HG03095 (cell line): ENCODE results near the gene IFNGR2.
A peak's percentile ranks its signal among the peaks of the same experiment; 100 is the strongest.
"Not testable (repeated sequence)": the region's sequence is repeated elsewhere in the genome, so short reads cannot be mapped to it uniquely, and the experiment has no call there.

Experiments used
- ATAC-seq: cut with Tn5 transposase; IDR thresholded peaks from one replicate; pipeline ENCODE4 v1.9.1; 2021; ENCODE audit warnings: moderate library complexity; ENCODE audit not compliant: unreplicated experiment

The IFNGR2 gene

GRCh38 chr21:33375101-33375644 lies 28.0 kb upstream of the IFNGR2 start:
- ATAC-seq, result no peak

- no peak for ATAC-seq
These were observed 25.8 kb upstream of the IFNGR2 start for GRCh38 chr21:33377221-33377920.

DNA sequence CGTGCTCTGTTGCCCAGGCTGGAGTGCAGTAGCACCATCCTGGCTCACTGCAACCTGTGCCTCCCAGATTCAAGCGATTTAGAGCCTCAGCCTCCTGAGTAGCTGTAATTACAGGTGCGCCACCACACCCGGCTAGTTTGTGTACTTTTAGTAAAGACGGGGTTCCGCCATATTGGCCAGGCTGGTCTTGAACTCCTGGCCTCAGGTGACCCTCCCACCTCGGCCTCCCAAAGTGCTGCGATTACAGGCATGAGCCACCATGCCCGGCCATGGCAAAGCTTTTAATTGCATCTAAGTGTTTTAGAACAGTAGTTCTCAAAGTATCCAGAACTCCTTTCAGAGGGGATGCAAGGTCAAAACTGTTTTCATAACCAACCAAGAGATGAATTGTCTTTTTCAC lies 25.1 kb upstream of the IFNGR2 start:
- ATAC-seq, result no peak

- ATAC-seq, result not testable (repeated sequence)
These were observed 23.3 kb upstream of the IFNGR2 start for GRCh38 chr21:33379934-33380333.

DNA sequence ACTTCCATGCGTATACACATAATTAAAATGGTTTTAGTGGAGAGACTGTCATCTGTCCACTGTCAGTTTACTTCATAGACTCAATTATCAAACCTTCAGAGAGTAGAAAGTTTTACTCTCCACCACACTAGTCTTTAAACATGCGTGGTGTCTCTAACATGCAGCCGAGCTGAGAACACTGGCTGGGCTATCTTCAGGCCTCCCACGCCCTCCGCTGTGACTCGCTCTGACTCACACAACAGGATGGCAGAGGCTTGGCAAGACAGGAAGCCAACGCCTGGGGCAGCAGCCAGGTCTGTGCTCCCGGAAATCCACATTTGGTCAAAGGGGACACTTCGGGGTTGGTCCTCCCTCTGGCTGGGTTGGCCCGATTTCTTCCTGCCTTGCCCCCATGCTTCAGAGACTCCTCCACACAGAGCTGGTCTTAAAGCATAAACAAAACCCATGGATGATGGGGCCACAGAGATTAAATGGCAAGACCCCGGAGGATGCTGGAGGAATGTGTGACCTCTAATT lies 22.7 kb upstream of the IFNGR2 start:
- ATAC-seq, result peak; percentile 42

DNA sequence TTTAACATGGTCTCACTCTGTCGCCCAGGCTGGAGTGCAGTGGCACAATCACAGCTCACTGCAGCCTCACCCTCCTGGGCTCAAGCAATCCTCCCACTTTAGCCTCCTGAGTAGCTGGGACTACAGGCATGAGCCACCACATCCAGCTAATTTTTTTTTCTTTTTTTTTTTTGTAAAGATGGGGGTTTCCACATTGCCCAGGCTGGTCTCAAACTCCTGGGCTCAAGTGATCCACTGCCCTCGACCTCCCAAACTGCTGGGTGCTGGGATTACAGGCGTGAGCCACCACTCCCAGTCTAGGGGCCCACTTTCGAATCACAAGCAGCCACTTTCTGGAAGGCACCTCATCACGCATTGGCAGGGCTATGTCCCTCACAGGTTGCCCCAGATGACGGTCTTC lies 21.8 kb upstream of the IFNGR2 start:
- ATAC-seq, result not testable (repeated sequence)

- ATAC-seq, result peak; percentile 76
These were observed 19.9 kb upstream of the IFNGR2 start for GRCh38 chr21:33383056-33383888.

DNA sequence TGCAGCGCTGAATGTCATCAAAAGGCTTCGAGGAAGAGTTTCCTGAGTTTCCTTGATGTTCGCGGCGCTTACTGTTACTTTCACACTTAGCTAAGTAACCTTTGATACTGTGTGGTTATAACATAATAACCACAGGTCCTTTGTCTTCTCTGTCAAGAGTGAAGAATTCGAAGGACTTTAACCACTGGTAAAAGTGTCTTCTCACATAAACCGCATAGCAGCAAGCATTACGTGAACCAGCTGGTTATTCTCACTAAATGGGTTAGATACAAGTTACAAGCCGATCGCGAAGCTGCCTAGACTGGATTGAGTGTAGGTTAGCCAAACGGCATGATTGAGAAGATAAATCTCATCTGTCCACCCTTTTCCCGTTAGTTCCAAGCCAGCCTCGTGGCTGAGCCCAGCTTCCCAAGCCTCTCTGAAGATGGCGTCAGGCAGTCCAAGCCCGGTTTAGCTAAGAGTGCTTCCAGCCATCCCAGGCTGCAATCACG lies 18.3 kb upstream of the IFNGR2 start:
- ATAC-seq, result no peak

DNA sequence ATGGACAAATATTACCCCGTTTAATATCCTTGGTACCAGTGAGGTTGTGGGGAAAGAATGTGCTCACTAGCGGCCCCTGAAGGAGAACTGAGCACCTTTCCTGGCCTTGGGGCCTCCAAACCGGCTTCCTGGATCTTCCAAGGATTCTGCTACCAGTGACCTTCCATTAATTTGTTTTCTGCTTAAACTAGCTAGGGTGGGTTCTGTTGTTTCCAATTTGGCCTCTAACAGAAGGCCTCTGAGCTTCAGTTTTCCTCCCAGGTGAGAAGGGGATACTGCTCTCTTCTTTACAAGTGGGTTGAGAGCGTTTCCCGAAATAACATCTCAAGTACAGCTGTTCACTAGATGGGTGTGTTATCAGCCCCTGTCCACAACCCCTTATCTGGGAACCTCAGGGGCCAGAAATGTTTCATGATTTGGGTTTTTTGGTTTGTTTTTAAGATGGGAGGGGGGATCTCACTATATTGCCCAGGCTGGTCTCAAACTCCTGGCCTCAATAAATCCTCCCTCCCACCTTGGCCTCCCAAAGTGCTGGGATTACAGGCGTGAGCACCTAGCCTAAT lies 16.9 kb upstream of the IFNGR2 start:
- no peak for ATAC-seq

DNA sequence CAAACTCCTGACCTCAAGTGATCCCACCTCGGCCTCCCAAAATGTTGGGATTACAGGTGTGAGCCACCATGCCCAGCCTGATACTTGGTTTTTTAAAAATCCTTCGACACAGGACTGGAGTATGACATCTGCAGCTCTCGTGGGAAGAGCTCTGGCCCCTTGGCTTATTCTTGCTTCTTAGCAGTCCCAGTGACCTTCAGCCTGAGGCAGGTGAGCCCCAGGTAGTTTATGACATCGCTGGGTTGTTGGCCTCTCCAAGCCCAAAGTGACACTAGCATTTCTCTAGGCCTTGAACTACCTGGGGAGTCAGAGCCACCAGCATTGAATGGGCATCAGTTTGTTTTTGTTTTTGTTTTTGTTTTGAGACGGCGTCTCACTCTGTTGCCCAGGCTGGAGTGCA lies 15.9 kb upstream of the IFNGR2 start:
- no peak for ATAC-seq

- no peak for ATAC-seq
These were observed 15.0 kb upstream of the IFNGR2 start for GRCh38 chr21:33388188-33388587.

DNA sequence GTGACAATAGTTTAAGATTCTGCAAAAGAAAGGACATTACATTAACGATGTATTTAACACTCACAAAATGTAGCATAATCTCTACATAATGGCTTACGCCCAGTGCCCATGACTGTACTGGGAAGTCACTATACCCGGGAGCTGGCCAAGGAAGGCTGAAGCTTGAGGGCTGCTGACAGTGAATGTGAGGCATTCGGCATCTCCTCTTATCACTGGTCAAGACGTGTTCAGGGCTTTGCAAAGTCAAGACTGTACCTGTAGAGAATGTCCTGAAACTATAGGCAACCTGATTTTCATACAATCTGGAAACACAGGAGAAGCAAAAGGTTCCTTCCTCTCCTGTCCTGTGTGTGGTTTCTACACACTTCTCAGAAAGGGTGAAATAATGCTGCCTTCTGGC lies 12.7 kb upstream of the IFNGR2 start:
- ATAC-seq, result no peak

DNA sequence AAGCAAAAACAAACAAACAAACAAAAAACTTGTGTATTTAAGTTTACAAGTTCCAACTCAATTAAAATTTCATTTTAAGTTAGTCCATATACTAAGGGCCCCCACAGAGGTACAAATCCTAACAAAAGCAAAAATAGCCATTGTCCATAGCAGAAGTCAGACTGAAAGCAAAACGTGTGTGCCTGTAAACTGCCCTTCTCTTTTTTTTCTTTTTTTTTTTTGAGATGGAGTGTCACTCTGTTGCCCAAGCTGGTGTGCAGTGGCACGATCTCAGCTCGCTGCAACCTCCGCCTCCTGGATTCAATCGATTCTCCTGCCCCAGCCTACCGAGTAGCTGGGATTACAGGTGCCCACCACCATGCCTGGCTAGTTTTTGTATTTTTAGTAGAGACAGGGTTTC lies 11.6 kb upstream of the IFNGR2 start:
- ATAC-seq, result no peak

- ATAC-seq, result no peak
These were observed 10.8 kb upstream of the IFNGR2 start for GRCh38 chr21:33392284-33392985.

DNA sequence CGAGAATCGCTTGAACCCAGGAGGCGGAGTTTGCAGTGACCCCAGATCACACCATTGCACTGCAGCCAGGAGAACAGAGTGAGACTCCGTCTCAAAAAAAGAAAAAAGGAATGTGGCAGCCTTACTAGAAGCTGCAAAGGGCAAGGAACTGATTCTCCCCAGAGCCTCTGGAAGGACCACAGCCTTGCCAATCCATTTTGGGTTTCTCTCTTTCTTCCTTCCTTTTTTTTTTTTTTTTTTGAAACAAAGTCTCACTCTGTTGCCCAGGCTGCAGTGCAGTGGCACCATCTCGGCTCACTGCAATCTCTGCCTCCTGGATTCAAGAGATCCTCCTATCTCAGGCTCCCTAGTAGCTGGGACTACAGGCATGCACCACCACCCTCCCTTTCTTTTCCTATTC lies 9.9 kb upstream of the IFNGR2 start:
- ATAC-seq, result no peak

- no peak for ATAC-seq
These were observed 9.0 kb upstream of the IFNGR2 start for GRCh38 chr21:33394260-33394659.

DNA sequence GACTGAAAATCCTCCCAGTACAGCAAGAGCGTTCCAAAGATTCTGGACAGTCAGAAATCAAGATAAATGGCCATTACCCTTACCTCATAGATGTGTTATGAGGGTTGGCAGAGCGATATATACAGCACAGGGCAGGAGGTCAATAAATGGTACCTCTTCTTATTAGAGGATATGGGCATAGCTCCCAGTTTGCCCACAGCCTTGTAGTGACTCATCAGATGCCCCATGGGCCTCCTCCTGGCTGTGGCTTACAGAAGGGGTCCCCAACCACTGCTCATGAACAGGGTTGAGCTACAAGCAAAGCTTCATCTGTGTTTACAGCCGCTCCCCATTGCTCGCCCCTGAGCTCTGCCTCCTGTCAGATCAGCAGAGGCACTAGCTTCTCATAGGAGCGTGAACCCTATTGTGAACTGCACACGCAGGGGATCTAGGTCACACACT lies 7.3 kb upstream of the IFNGR2 start:
- ATAC-seq, result no peak

DNA sequence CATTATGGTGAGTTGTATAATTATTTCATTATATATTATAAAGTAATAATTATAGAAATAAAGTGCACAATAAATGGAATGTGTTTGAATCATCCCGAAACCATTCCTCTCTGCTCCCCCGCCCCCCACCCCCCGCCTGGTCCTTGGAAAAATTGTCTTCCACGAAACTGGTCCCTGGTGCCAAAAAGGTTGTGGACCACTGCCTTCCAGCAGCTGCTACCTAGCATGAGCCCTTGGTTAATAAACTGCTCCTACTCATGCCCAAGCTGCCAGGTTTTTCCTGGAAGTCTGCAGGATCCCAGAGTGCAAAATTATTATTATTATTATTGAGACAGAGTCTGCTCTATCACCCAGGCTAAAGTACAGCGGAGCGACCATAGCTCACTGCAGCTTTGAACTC lies 6.8 kb upstream of the IFNGR2 start:
- ATAC-seq, result no peak

DNA sequence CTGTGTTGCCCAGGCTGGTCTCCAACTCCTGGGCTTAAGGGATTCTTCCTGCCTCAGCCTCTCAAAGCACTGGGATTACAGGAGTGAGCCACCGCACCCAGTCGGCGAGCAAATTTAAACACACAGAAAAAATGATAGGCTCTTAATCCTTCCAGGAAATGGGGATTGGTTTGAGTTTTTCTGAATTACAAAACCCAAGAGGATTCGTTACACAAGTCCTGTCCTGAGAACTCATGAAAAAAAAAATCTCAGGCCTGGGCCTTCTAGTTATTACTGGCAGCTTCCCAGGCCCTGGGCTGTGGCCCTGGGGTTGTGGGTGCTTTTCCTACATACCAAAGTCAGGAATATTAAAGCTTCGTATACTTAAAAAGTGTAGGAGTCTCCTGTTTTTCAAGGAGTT lies 6.3 kb upstream of the IFNGR2 start:
- ATAC-seq, result no peak

DNA sequence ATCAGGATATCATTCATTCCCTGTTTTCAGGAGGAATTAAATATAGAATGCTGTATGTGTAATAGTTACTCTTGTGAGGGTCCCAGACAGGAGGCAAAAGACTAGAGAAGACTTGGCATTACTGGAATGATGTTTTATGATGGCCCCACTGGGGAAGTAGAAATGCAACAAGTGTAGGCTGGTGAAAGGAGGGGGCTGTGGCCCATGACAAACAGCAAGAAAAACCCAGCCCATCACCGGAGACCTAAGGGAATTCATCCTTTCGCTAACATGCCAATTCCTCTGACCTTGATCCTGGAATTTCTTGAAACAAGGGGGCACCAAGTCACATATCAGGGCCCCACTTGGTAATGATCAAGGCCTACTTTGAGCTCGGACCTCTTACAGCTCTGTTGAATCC lies 5.5 kb upstream of the IFNGR2 start:
- ATAC-seq, result no peak

- no peak for ATAC-seq
These were observed 4.9 kb upstream of the IFNGR2 start for GRCh38 chr21:33398361-33398760.
